Measurements from ENCODE around the gene TXLNA.
A peak's percentile ranks its signal among the peaks of the same experiment; 100 is the strongest.

Gene TXLNA

GRCh38 chr1:32215629-32216480 lies 36.4 kb downstream of the TXLNA start:
- peak; percentile 34 to 38 for DNase-seq

DNA sequence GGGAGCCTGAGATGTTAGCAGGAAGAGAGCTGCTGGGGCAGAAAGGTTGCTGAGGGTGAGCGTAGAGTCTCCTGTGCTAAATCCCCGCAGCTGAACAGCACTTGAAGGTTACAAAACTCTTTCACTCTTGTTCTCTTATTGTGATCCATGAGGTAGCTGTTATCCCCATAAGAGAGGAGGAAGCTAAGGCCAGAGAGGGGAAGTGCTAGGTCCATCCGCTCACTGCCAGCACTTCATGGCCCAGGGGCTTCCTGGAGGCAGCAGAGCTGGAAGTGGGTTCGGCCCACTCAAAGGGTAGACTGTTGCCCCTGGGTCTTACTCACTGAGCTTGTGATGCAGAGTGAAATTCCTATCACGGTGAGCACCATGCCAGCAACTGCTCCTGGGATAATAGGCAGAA lies 37.1 kb downstream of the TXLNA start:
- no peak for DNase-seq

- DNase-seq = no peak
Observed at GRCh38 chr1:32219022-32219421, 39.5 kb downstream of the TXLNA start.

DNA sequence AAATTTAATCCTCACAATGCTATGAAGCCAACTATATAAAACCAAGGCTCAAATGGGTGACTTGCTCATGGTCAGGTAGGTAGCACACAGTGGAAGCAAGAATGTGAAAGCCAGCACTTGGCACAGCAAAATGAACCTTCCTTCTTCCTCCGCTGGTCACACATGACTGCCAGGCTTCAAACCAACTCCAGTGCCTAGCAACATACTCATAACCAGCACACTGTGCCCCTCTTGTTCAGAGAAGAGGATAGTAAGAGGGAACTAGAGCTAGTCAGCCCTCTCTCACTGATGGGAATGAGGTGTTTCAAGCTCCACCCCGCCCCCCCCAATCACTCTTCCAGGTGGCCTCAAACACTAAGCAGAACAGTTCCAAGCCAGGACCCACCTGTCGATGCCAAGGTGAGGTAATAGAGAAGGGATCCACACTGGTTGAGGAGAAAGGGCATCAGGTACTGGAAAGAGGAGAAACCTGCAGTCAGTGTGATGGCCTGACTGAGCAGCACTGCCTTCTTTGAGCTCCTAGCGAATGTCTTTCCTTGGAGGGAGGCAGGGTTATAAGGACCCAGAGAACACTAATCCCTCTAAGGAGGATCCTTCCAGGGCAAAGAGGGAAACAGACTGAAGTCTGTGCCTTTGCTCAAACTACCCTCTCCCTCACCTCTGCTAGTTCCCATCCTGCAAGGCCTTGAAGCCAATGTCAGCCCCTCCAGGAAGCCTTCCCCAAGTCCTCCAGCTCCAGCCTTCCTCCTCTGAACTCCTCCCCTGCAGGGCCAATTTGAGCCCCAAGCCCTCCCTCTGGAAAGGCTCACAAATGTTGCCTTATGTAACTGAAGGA lies 41.5 kb downstream of the TXLNA start:
- DNase-seq = no peak

DNA sequence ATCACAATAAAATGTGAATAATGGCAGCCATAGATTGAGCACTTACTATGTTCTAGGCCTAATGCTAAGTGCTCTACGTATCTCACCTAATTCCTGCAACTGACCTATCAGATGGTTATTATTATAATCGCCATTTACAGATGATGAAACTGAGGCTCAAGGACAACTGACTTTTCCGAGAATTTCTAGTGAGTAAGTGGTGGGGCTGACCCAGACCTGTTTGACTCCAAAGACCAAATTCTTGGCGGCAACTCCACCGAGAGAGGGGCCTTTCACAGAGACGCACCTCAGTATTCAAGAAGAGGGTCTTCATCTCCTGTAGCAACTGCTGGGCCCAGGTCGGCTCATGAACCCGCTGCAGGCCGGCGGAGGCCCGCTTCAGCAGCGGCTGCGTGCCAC lies 42.1 kb downstream of the TXLNA start:
- DNase-seq = no peak

GRCh38 chr1:32221980-32222755 lies 42.7 kb downstream of the TXLNA start, which contains the start of the genes EIF3I and TMEM234:
Gene EIF3I, plus strand, starts transcription at chr1:32222407. Its CDS starts 35 bp downstream, at chr1:32222442.
Gene TMEM234, minus strand, starts transcription at chr1:32222353. Its CDS starts 31 bp downstream, at chr1:32222322.
- DNase-seq = peak; percentile 74 to 84

- no peak for DNase-seq
Observed at GRCh38 chr1:32223683-32224082, 44.2 kb downstream of the TXLNA start.

- DNase-seq = no peak
Observed at GRCh38 chr1:32224285-32224684, 44.8 kb downstream of the TXLNA start.

GRCh38 chr1:32228771-32229170 lies 49.3 kb downstream of the TXLNA start:
- no peak for DNase-seq

- no peak for DNase-seq
Observed at GRCh38 chr1:32231843-32232432, 52.5 kb downstream of the TXLNA start.

GRCh38 chr1:32232558-32233304 lies 53.3 kb downstream of the TXLNA start:
- DNase-seq = no peak

- no peak for DNase-seq
Observed at GRCh38 chr1:32234792-32235191, 55.3 kb downstream of the TXLNA start.

DNA sequence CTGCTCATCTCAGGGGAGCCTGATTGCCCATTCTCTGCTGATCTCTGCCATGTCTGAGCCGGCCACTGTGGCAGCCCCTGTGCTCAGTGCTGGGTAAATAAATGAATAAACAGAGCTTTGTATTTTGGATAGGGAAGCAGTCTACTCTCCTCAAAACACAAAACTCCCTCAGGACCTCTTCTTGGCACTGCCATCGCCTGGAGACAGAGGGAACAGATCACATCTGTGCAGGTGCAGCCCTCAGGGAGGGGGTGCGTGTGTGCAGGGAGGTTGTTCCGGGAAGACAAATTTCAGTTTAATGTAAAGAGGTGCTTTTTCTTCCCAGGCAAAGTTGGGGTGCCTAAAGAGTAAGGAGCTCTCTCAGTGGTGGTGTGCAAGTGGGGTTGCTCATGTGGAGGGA lies 59.9 kb downstream of the TXLNA start:
- no peak for DNase-seq

DNA sequence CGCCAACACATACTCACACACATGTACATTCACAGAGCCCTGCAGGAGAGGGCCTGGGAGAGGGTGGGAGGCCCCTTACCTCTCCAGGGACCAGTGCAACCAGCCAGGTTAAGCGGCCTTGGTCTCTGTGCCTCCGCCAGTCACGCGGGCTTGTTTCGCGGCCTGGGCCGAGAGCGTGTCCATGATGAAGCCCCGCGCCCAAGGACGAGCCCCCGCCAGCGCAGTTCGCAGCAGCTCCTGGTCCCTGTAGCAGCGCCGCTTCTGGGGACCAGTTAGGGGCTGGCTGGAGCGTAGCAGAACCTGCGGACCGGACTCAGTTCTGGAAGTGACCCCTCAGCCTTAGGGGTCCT lies 60.3 kb downstream of the TXLNA start:
- no peak for DNase-seq

- DNase-seq = peak; percentile 42 to 49
Observed at GRCh38 chr1:32240140-32240951, 60.9 kb downstream of the TXLNA start.

GRCh38 chr1:32241001-32241763 lies 61.7 kb downstream of the TXLNA start:
- DNase-seq = peak; percentile 8 to 17

DNA sequence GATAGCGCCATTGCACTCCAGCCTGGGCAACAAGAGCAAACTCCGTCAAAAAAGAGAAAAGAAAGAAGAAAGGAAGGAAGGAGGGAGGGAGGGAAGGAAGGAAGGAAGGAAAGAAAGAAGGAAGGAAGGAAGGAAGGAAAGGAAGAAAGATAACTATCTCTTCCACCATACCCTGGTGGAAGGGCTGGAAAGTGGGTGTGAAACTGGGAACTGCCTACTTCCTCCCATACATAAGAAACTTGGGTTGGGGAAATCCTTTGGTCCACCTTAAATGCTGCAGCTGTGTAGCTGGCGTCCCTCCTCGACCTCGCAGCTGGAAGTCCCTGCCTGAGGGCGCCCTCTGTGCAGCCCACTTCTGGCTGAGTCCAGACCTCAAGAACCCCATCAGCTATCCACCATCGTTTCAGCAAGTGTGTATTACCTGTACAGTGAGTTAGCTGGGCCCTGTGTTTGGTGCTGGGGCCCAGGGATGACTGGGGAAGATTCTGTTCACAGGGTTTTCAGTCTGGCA lies 62.9 kb downstream of the TXLNA start:
- peak in 1 of 2 experiments; percentile 3 for DNase-seq

DNA sequence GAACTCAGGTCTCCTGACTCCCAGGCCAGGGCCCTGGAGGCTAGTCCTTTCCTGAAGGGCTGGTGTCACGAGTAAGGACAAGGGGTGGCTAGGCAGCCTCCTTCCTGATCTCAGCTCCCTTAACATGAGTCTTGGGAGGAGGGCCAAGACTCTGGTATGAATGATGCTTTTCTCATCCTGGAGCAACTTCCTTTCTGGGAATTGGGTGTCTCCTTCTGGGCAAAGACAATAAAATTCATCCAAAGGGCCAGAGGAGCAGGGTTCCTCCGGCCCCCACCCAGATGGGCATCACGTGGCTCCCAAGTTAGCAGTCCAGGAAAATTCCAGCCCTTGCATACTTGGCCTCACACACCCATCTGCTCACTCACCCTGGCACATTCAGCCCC lies 67.4 kb downstream of the TXLNA start, which contains the start of gene FAM167B:
Gene FAM167B (plus strand): TSS at position 335 of the 386 bp plus-strand sequence. CDS start 200 bp downstream, outside the sequence.
- DNase-seq = no peak

GRCh38 chr1:32247452-32247851 lies 68.0 kb downstream of the TXLNA start:
- no peak for DNase-seq
